Body of pancreas (tissue), 4 donors: ENCODE data around the gene TSPAN32.

Experiments used
- POLR2A ChIP-seq, 3 donors: fragments of 450-650 bp; IDR thresholded peaks; one replicate each; pipeline ENCODE4 v1.6.1; 2016; ENCODE audit warnings: antibody characterized with exemption in 3 of 3, mild to moderate bottlenecking in 2 of 3
- TF ChIP-seq, protein P1 (sequence below), 7 experiments: fragments of 450-650 bp in 4 of 7; fragments of 200-600 bp in 3 of 7; sonication (generic) in 3 of 7; IDR thresholded peaks; one replicate each; pipeline ENCODE4 v1.5.1; 2016 to 2019; ENCODE audit warnings: antibody characterized with exemption in 7 of 7

DNA sequence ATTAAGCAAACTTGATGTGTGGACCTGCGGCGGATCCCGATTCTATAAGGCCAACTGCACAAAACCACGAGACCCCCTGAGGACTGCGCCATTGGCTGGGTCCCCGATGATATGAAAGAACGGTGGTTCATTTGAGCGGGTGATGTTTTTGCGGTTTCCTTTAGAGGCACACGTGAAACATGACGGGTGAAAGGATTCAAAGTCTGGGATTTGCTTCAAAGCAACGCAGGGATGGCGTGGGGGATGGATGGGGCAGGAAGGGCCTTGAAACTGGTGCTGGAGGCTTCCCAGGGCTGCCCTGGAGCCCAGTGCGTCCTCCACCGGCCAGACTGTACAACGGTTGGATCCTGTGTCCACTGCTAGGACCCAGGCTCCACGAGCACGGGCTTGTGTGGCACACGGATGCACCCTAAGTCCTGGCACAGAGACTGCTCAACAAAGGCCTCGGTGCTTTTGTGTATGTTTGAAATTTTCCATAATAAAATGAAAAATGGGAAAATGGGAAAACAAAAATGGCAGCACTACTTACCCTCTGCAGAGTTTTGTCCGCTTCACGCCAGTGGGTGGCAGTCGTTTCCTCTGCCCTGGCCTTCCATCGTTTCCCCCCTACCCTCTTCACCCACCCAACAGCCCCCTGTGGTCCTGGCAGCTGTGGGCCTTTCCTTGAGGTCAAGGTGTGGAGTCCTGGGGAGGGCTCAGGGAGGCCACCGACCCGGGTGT, 35.1 kb upstream of the TSPAN32 start:
- TF ChIP-seq, protein P1, sequence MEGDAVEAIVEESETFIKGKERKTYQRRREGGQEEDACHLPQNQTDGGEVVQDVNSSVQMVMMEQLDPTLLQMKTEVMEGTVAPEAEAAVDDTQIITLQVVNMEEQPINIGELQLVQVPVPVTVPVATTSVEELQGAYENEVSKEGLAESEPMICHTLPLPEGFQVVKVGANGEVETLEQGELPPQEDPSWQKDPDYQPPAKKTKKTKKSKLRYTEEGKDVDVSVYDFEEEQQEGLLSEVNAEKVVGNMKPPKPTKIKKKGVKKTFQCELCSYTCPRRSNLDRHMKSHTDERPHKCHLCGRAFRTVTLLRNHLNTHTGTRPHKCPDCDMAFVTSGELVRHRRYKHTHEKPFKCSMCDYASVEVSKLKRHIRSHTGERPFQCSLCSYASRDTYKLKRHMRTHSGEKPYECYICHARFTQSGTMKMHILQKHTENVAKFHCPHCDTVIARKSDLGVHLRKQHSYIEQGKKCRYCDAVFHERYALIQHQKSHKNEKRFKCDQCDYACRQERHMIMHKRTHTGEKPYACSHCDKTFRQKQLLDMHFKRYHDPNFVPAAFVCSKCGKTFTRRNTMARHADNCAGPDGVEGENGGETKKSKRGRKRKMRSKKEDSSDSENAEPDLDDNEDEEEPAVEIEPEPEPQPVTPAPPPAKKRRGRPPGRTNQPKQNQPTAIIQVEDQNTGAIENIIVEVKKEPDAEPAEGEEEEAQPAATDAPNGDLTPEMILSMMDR (IDR thresholded peaks at IDR 0.05): no peak
- no peak for TF ChIP-seq POLR2A (IDR thresholded peaks at IDR 0.05)
